ENCODE measurements around the gene GATB.
"Not testable (repeated sequence)": the region's sequence is repeated elsewhere in the genome, so short reads cannot be mapped to it uniquely, and the experiment has no call there.

GATB gene

GRCh38 chr4:151783867-151784266 is 23.1 kb upstream of the GATB start:
- no peak for DNase-seq

GRCh38 chr4:151782296-151782695 is 21.5 kb upstream of the GATB start:
- DNase-seq: no peak

DNA sequence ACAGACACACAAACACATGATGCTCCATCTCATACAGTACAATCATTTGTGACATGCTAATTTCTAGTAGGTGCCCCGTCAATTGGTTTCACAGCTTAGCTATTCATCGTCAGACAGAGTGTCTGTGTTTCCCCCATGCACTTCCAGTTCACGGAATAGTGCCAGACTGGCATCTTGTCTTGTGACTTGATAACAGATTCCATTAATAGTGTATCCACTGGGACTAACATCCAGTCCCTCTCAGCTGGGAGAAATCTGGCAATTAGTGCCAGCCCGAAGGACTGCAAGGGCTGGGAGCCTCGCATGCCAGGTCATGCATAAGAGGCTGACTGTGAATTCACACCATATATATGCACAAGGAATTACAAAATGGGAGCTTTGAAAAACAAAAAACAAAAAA is 20.2 kb upstream of the GATB start:
- no peak for DNase-seq

GRCh38 chr4:151777471-151777870 is 16.7 kb upstream of the GATB start:
- no peak for DNase-seq

DNA sequence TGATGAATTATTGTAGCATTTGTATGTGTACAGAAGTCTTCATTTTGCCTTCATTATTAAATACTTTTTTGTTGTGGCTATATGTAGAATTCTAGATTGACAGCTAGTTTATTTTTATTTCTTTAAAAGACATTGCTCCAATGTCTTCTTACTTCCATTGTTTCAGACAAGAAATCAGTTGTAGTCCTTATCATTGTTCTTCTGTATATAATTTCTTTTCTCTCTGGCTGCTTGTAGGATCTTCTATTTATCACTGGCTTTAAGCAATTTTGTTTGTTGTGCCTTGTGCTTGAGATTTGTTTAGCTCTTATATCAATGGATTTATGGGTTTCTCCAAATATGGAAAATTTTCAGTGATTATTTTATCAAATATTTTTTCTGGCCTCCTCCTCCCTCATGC is 13.5 kb upstream of the GATB start:
- no peak for DNase-seq

- DNase-seq: no peak
Measured at GRCh38 chr4:151772274-151772673, 11.5 kb upstream of the GATB start.

GRCh38 chr4:151771664-151772063 is 10.9 kb upstream of the GATB start:
- DNase-seq: no peak

DNA sequence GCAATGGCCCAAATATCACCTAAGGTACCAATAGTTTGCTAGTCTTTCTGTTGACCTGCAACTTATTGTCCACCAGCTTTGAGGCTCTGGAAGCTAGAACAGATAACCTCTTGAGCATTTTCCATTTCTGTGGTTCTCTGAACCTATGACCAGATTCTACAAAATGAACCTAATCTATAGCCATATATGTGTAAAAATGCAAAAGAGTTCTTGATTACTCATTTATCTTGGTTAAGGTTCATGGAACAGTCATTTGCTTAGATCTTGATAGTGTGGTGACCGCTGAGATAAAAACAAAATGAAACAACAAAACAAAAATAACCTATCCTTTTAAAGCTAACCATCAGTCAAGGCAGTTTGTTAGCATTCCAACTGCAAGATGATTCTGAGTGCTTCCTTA is 9.3 kb upstream of the GATB start:
- DNase-seq: no peak

DNA sequence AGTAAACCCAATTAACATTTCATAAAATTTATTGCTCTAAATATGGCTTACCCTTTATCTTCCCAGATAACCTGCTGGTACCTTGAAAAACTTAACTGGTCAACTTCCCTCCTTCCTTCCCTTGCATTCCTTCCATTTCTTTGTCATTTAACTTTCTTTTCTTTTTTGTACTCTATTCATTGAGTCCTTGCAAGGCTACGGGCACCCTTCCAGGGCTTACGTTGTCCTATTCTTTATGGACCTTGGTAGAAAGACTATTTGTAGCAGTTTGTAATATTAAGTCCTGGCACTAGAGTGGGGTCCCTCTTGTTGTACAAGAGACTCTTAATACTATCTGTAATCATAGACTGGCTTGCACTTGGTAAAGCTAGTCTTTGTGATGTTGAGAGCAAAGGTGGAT is 8.0 kb upstream of the GATB start:
- DNase-seq: no peak

- no peak for DNase-seq
Measured at GRCh38 chr4:151766691-151767090, 5.9 kb upstream of the GATB start.

DNA sequence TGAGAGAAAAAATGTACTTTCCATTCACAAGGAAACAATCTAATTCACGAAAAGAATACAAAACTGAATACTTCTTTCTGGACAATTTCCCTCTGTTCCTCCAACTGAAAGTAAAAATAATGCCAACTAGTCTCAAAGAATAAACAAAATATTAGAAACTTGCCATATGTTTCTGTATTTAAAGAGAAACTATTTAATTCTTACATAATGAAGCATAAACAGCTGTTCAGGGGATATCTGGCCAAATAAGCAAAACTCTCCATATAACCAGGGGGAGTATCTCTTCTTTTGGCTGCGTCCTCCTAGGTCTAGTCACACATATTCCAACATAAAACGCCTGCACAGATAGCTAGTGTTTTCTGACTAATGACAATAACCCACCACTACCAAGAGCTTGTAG is 805 bp downstream of the GATB start:
- DNase-seq: no peak

DNA sequence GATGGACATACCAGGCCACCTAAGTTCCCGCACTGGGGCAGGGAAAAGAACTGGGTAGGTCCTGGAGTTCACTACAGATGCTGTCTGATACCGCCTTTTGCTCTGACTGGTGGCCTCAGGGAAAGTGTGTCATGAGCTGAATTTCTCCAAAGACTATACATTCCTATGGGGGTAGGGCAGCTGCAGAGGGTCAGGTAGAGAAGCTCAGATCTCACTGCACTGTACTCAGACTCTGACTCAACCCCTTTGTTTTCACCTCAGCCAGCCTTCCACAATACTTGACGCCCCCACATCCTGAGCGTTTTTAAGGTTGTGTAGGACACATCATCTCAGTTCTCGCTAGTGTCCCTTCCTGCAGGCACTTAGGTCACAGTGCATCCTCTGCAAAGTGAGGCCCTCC is 7.8 kb downstream of the GATB start:
- DNase-seq: no peak

- no peak for DNase-seq
Measured at GRCh38 chr4:151750156-151750555, 10.7 kb downstream of the GATB start.

- DNase-seq: no peak
Measured at GRCh38 chr4:151745481-151746231, 15.2 kb downstream of the GATB start.

DNA sequence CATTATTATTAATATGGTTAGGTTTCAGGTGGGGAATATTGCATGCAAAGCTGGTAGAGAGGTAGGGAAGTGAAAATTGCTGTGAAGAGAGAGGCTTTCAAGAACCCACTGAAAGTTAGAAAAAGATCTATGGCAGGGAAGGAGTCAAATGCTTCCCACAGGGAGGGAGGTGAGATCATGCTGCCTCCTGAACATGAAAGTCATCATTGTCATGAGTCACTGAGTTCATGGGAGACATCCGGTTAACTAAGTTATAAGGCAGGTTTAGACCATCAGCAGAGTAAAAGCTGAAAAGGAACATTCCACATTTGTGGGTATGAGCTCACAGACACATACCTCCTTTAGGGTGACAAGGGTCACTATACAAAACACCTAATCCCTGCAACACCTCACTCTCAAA is 16.2 kb downstream of the GATB start:
- DNase-seq: no peak

DNA sequence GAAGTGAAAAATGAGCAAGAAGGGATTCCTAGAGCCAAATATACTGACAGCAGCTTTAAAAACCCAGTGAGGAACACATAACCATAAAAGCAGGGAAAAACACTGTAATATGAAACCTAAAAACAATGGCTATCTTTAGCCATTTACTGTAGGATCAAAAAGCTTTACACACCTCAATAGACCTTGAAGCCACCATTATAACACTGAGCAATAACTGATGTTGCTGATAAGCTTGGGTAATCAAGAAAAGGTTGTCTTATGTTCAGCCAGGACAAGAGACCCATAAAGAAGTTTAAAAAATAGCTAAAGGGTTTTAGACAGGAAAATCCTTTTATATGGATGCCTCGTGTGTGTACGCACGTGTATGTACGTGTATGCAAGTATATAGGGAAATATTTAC is 16.9 kb downstream of the GATB start:
- DNase-seq: no peak

- DNase-seq: no peak
Measured at GRCh38 chr4:151743128-151743854, 17.5 kb downstream of the GATB start.

GRCh38 chr4:151738720-151739517 is 21.9 kb downstream of the GATB start:
- no peak for DNase-seq

- DNase-seq: not testable (repeated sequence)
Measured at GRCh38 chr4:151736852-151737251, 24.0 kb downstream of the GATB start.

DNA sequence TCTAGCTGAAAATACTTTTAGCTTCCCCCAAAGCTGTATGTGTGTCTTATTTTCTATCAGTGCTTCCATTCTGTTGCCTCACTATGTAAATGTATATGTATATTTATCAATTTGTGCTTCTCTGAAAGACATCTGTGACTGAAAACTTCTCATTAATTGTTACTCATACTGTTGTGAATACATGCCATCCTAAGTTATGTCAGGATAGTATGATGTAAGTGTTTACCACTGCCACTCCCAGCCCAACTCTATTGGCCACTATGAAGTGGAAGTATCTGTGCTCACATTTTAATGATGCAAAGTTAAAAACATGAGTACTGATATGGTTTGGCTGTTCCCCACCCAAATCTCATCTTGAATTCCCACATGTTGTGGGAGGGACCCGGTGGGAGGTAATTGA is 24.4 kb downstream of the GATB start:
- no peak for DNase-seq

- DNase-seq: not testable (repeated sequence)
Measured at GRCh38 chr4:151731670-151732069, 29.1 kb downstream of the GATB start.

DNA sequence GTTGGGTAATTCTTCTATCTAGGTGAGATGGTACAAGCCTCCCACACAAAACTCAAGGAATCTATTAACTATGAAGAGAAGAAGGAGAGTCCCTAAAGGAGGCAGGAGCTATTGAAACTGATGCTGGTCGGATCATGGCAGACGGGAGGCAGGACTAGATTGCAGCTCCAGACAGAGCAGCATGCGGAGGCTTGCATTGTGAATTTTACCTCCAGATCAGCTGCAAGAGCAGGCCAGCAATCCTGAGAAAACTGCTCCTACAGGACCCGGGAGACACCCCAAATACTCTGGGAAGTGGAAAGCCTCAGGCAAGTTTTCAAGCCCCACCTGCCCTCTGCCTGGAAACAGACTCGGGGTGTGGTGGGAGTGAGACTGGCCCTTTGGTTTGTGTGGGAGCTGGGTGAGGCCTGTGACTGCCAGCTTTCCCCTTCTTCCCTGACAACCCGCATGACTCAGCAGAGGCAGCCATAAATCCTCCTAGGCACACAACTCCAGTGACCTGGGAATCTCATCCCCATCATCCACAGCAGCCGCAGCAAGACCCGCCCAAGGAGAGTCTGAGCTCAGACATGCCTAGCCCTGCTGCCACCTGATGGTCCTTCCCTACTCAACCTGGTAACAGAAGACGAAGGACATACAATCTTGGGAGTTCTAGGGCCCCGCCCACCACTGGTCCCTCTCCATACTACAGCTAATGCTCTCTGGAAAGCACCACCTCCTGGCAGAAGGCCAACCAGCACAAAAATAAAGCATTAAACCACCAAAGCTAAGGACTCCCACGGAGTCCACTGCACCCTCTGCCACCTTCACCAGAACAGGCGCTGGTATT is 30.9 kb downstream of the GATB start:
- no peak for DNase-seq

GRCh38 chr4:151728679-151729078 is 32.1 kb downstream of the GATB start:
- no peak for DNase-seq

Data from GDM1 (cell line).